ENCODE results near the gene COL4A6. TPM values are rescaled to one million over a fixed set of nuclear protein-coding genes. Genes with fewer than 3 reads are reported as not detected.

COL4A6 gene
- total RNA-seq, 1 experiment from 2014 or later: 2.4 TPM

DNA sequence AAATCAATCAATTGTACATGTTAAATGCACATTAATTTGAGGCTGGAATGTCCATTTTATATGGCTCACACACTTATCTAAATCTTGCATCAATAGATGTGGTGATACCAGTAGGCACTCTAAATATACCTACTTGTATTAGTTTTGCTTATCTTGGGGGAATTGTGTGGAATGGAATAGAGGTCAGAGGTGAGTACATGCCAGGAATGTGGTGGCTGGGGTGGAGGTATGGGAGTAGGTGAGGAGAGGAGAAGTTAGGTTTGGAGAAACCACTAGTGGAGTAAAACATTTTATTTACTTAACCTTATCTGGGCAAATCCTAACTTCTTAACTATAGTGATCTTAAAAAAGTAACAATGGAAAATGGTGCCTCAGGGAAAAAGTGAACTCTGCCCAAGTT, 183.6 kb downstream of the COL4A6 start (continued):
- TF ChIP-seq, protein P1, sequence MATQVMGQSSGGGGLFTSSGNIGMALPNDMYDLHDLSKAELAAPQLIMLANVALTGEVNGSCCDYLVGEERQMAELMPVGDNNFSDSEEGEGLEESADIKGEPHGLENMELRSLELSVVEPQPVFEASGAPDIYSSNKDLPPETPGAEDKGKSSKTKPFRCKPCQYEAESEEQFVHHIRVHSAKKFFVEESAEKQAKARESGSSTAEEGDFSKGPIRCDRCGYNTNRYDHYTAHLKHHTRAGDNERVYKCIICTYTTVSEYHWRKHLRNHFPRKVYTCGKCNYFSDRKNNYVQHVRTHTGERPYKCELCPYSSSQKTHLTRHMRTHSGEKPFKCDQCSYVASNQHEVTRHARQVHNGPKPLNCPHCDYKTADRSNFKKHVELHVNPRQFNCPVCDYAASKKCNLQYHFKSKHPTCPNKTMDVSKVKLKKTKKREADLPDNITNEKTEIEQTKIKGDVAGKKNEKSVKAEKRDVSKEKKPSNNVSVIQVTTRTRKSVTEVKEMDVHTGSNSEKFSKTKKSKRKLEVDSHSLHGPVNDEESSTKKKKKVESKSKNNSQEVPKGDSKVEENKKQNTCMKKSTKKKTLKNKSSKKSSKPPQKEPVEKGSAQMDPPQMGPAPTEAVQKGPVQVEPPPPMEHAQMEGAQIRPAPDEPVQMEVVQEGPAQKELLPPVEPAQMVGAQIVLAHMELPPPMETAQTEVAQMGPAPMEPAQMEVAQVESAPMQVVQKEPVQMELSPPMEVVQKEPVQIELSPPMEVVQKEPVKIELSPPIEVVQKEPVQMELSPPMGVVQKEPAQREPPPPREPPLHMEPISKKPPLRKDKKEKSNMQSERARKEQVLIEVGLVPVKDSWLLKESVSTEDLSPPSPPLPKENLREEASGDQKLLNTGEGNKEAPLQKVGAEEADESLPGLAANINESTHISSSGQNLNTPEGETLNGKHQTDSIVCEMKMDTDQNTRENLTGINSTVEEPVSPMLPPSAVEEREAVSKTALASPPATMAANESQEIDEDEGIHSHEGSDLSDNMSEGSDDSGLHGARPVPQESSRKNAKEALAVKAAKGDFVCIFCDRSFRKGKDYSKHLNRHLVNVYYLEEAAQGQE (IDR thresholded peaks at IDR 0.05; ENCODE audit: low read depth): no peak

DNA sequence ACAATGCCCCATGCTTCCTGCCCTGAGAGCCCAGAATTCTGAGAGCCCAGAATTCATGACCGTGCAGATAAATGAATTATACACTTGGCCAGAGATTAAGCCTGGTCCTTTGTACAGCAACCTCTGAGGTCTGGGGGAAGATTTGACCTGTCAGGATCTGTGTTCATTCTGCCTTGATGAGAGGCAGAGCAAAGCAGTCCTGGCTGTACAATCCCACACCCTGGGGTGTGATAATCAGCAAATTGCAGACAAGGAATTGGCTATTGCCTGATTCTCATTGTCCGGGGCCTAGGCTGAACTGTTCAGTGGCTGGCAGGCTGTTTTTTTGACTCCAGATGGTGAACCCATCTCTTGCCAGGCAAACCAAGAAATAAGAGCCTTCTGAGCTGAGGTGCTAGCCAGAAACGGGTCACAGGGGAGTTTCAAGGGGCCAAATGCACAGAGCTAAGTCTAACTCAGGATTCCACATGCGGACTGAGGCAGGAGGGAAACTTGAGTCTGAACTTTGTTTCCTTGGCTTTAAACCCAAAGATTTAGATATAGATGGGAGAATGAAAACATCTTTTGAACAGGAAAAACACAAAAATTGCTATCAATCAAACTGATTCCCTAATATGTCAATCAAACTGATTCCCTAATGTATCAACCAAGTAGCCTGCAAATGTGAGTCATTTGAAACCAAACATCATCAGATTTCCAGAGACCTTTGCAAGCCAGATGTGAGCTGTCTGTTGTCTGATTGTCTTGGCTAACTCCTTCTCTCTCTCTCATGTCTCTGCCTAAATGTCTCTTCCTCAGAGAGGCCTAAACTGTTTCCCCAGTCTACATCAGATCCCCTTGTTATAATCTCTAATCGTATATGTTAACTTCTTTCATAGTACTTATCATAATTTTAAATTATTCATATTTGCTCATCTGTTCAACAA, 187.3 kb downstream of the COL4A6 start:
- DNase-seq (ENCODE audit: low read depth, low spot score) (no peak), ATAC-seq (no peak)
- no peaks in the 10 kb centered on the region for H3K9me2 ChIP-seq (ENCODE audit: insufficient read depth)
- intact Hi-C loops (cut with micrococcal nuclease): no loop called here
- no peaks in the 10 kb centered on the region for H3K36me3 ChIP-seq (ENCODE audit: control insufficient read depth in 1 of 2, insufficient read depth in 2 of 2, low read length in 2 of 2)
- no peak for TF ChIP-seq JUND (IDR thresholded peaks at IDR 0.05)
- no peak for TF ChIP-seq ZFX (IDR thresholded peaks at IDR 0.05)
- no peak for TF ChIP-seq RAD21 (IDR thresholded peaks at IDR 0.05; ENCODE audit: low read depth)
- TF ChIP-seq CEBPB (IDR thresholded peaks at IDR 0.05; ENCODE audit: low read depth): no peak
- TF ChIP-seq, protein P2, sequence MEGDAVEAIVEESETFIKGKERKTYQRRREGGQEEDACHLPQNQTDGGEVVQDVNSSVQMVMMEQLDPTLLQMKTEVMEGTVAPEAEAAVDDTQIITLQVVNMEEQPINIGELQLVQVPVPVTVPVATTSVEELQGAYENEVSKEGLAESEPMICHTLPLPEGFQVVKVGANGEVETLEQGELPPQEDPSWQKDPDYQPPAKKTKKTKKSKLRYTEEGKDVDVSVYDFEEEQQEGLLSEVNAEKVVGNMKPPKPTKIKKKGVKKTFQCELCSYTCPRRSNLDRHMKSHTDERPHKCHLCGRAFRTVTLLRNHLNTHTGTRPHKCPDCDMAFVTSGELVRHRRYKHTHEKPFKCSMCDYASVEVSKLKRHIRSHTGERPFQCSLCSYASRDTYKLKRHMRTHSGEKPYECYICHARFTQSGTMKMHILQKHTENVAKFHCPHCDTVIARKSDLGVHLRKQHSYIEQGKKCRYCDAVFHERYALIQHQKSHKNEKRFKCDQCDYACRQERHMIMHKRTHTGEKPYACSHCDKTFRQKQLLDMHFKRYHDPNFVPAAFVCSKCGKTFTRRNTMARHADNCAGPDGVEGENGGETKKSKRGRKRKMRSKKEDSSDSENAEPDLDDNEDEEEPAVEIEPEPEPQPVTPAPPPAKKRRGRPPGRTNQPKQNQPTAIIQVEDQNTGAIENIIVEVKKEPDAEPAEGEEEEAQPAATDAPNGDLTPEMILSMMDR (IDR thresholded peaks at IDR 0.05 in 2 of 3, conservative IDR thresholded peaks at IDR 0.05 in 1 of 3; ENCODE audit: borderline replicate concordance in 1 of 3, insufficient read depth in 1 of 3, low read depth in 2 of 3, low read length in 2 of 3): no peak
- TF ChIP-seq POLR2A (IDR thresholded peaks at IDR 0.05; ENCODE audit: borderline replicate concordance, extremely low read depth, insufficient read depth, insufficient read length): no peak
- TF ChIP-seq SP1 (IDR thresholded peaks at IDR 0.05; ENCODE audit: low read depth): no peak
- no peak for TF ChIP-seq CBX3 (IDR thresholded peaks at IDR 0.05; ENCODE audit: low read depth)
- TF ChIP-seq, protein P1 (IDR thresholded peaks at IDR 0.05; ENCODE audit: low read depth): no peak
- no peak for TF ChIP-seq EZH2phosphoT487 (IDR thresholded peaks at IDR 0.05; ENCODE audit: borderline replicate concordance)
- no peak for TF ChIP-seq SRF (IDR thresholded peaks at IDR 0.05; ENCODE audit: low read depth)
- H3K79me2 ChIP-seq (ENCODE audit: insufficient read depth, low read length): no peaks in the 10 kb centered on the region
- no peak overlapping the region for H2AFZ ChIP-seq (ENCODE audit: low read depth, low read length, poor library complexity, severe bottlenecking)
- H3K4me2 ChIP-seq (ENCODE audit: low read length): no peak overlapping the region
- ChIA-PET RAD21 (ENCODE audit: low non-redundant PET in 1 of 2, low total read pairs in 2 of 2, uncharacterized antibody in 2 of 2, unreplicated experiment in 2 of 2) (no interaction called here), CTCF (no interaction called here), POLR2A (no interaction called here)
- no peaks in the 10 kb centered on the region for H3K4me1 ChIP-seq (ENCODE audit: control insufficient read depth in 1 of 2, insufficient read depth in 2 of 2, low read length in 2 of 2)
- no peak overlapping the region for H3K4me3 ChIP-seq (replicated peaks in 1 of 2; ENCODE audit: low read depth in 1 of 2, low read length in 2 of 2)
- no peaks in the 10 kb centered on the region for H3K27me3 ChIP-seq (ENCODE audit: insufficient read depth, low read length)
- no peaks in the 10 kb centered on the region for H4K20me1 ChIP-seq (ENCODE audit: insufficient read depth)
- H3K9me3 ChIP-seq (ENCODE audit: control insufficient read depth in 1 of 2, insufficient read depth in 1 of 2, low read depth in 1 of 2, low read length in 2 of 2): no peaks in the 10 kb centered on the region
- H3K27ac ChIP-seq (ENCODE audit: low read depth, low read length): no peak overlapping the region
- no TSS peak for BruUV-seq (replicated peaks)
- no peak overlapping the region for H3K9ac ChIP-seq (ENCODE audit: low read length)
